HG03575 (cell line): Measurements from ENCODE around the gene TMEM109.

Experiments used
- ATAC-seq: cut with Tn5 transposase; IDR thresholded peaks from one replicate; pipeline ENCODE4 v1.9.1; 2021; ENCODE audit not compliant: unreplicated experiment, insufficient number of reproducible peaks, low FRiP score; ENCODE audit errors: extremely low read depth

The TMEM109 gene

DNA sequence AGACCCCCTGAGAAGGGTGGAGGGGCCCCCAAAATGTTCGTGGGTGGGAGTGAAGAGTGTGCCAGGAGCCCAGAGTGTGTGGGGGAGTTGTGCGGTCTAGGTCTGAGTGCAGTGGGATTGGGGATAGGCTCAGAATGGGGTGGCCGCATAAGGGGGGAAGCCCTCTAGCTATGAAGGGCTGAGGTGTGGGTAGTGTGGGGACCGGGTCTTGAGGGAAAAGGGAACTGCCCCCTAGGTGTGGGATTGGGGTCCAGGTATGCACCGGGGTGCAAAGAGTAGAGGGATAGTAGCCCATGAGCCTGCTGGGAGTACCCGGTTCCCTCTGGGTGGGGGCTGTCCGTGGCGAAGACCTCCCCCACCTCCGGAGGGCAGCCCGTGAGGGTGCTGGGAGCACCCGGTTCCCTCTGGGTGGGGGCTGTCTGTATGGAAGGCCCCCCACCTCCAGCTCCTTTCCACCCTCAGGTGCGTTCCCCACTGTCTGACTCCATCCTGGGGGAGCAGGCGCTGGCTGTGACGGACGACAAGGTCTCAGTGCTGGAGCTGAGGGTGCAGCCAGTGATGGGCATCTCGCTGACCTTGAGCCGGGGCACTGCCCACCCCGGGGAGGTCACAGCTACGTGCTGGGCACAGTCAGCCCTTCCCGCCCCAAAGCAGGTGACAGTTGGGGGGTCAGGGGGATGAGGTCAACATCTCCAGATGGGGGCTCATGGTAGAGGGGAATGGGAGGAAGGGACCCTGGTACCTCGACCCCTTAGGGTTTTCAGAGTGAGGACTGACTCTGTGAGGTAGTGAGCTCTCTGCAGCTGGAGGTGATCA, 21.0 kb downstream of the TMEM109 start:
- ATAC-seq, result no peak

DNA sequence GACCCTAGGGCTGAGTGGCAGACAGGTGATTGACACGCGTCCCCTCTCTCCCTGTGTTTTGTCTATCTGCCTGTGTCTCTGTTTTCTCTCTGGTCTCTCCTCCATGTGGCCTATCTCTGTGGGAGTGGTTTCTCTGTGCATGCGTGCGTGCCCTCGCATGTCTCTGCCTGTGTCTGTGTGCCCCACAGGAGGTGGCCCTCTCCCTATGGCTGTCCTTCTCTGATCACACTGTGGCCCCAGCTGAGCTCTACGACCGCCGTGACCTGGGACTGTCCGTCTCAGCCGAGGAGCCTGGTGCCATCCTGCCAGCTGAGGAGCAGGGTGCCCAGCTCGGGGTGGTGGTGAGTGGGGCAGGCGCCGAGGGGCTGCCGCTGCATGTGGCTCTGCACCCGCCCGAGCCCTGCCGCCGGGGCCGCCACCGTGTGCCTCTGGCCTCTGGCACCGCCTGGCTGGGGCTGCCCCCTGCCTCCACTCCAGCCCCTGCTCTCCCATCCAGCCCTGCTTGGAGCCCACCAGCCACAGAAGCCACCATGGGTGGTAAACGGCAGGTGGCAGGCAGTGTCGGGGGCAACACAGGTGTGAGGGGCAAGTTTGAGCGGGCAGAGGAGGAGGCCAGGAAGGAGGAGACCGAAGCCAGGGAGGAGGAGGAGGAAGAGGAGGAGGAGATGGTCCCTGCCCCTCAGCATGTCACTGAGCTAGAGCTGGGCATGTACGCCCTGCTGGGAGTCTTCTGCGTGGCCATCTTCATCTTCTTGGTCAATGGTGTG, 21.9 kb downstream of the TMEM109 start:
- no peak for ATAC-seq

DNA sequence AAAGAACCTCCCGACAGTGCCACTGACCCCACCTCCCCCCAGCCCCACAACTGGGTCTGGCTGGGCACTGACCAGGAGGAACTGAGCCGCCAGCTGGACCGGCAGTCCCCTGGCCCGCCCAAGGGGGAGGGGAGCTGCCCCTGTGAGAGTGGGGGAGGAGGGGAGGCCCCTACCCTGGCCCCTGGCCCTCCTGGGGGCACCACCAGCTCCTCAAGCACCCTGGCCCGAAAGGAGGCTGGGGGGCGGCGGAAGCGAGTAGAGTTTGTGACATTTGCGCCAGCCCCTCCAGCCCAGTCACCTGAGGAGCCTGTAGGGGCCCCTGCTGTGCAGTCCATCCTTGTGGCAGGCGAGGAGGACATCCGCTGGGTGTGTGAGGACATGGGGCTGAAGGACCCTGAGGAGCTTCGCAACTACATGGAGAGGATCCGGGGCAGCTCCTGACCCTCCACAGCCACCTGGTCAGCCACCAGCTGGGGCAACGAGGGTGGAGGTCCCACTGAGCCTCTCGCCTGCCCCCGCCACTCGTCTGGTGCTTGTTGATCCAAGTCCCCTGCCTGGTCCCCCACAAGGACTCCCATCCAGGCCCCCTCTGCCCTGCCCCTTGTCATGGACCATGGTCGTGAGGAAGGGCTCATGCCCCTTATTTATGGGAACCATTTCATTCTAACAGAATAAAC, 22.6 kb downstream of the TMEM109 start:
- ATAC-seq, result no peak

DNA sequence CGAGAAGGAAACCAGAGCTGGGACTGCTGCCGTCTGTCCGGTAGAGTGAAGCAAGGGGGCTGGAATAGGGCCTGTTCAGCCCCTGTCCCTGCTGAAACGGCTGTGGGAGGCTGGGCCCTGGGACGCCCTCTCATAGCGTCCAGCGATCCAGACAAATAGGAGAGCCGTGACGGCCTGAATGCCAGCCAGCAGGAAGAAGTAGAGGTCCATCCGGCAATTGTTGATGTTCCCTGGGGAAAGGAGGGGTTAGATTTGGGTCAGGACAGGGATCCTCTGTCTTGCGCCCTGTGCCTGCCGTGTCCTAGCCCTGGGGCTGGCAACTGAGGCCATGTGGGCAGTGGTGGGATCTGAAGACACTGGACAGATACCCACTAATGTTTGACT, 23.2 kb downstream of the TMEM109 start:
- ATAC-seq, result no peak

DNA sequence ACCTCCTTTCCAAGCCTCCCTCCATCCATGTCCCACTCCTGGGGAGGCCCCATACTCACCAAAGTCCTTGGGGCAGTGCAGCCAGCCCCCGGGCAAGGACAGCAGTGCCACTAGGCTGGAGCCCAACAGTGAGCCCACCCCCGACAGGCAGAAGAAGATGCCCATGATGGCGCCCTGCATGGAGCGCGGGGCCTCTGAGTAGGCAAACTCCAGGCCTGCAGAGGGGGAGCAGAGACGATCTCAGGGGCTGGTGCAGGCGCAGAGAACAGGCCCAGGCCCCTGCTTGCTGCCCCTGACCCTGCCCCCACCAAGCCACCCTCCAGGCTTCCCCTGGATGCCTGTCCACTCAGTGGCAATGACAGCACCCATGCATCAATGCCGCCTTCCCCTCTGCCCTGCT, 23.9 kb downstream of the TMEM109 start:
- no peak for ATAC-seq

DNA sequence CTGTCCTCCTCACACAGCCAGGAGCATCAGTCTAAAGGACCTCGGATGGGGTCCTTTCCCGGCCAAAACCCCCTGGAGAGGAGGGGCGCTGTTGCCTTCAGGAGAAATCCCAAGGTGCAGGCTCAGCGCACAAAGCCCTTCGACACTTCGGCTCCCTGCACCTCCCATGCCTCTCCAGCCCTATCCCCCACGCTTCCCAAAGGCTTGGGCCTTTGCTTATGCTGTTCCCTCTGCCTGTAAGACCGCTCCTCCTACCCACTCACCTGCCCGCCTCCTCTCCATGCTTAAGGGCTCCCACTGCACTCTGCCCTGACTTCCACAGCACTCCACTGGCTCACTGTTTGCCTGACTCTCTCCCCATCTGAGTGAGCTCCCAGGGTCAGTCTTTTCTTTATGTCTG, 24.5 kb downstream of the TMEM109 start:
- ATAC-seq, result no peak

DNA sequence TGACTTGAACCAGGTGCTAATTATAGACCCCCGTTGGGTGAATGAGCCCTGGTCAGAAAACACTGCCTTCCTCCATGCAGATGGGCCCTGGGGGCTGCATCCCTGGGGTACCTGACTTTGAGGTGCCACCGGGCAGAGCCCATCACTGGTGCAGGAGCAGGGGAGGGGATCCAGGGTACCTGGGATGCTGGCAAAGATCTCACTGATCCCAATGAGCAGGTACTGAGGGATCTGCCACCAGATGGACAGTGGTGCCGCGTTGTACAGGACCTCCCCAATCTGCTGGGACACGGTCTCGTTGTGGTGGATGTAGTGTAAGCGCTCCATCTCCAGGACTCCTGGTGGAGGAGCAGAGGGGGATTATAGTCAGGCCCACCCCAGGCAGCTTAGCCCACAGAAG, 25.3 kb downstream of the TMEM109 start:
- ATAC-seq, result no peak

DNA sequence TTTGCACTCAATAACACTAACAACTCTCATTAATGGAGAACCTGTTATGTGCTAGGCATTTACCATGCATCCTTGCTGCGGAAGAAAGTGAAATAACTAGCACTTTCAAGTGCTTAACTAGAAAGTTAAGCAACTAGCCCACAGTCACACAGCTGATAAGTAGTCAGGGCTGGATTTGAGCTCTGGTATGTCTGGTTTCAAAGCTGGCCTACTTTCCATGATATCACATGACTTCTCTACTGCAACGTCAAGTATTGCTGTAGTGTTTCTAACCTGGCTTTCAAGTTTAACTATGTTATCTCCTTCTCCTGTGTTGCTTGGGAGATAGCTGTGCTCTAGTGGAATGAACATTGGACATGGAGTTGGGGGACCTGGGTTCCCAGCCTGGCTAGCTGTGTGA, 25.9 kb downstream of the TMEM109 start:
- no peak for ATAC-seq

DNA sequence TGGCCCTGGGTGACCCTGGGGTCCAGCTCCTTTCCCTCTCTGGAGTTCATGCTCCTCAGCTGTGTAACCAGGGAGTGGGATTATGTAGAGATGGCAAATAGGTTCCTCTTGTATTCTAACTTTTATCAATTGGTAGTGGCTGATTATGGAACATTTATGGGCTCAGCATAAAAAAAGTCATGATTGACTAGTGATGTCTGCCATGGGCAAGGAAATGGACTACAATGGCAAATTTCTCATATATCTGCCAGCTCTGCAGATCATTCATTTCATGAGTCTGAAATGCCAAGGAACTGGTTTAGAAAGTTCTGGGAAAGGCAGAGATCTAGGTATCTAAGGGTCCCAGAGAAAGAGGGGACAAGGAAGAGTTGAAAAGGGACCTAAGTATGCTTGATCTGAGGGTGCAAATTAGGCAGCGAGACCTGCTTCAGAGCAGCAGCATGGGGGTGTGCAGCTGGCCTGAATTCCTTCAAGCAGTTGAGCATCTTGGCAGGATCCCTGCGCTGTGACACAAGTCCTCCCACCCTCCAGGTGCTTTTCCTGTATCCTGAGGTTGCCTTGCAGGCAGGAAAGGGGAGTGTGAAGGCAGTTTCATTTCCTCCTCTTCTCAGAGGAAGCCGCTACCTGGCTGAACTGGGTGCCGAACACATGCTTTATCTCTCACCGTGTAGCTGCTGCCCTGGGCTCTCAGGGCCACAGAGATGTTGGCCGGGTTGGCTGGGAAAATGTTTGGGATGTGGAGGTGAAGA, 27.6 kb downstream of the TMEM109 start:
- no peak for ATAC-seq

DNA sequence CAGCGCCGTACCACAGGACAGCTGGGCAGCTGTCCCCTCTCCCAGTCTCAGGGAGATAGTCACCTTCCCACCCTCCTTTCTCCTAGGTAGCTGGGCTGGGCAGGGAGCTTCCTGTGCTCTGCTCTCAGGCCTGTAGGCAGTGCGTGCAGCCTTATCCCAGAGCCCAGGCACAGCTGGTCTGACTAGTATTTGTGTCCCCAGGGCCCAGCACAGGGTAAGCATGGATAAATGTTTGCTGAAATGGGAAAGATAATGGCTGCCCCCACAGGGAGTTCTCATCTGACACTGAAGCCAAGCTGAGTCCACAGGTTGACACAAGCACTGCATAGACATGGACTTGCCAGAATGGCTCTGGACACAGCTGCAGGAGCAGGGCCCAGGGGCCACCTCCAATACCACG, 28.3 kb downstream of the TMEM109 start:
- ATAC-seq, result no peak

DNA sequence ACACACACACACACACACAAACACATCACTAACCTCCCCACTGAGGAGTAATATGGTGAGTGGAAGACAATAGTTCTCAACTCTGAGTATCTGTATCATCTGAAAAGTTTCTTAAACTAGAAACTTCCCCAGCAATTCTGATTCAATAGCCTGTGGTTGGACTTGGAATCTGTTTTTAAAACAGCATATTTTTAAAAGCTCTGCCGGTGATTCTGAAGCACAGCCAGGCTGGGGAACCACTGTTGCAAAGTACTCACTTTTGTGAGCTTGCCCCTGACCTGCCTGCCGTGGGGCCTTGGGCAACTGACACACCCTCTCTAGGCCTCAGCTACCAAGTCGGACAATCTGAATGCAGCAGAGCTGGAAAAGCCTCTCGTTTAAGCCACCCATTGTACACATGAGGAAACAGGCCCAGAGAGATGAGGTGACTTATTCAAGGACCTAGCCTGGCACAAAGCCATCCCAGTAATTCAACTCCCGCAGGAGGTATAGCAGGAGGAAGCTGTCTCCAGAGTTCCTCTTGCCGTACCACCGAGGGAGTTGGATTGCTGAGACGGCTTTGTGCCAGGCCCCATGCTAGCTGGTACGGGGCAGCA, 29.1 kb downstream of the TMEM109 start:
- ATAC-seq, result no peak

DNA sequence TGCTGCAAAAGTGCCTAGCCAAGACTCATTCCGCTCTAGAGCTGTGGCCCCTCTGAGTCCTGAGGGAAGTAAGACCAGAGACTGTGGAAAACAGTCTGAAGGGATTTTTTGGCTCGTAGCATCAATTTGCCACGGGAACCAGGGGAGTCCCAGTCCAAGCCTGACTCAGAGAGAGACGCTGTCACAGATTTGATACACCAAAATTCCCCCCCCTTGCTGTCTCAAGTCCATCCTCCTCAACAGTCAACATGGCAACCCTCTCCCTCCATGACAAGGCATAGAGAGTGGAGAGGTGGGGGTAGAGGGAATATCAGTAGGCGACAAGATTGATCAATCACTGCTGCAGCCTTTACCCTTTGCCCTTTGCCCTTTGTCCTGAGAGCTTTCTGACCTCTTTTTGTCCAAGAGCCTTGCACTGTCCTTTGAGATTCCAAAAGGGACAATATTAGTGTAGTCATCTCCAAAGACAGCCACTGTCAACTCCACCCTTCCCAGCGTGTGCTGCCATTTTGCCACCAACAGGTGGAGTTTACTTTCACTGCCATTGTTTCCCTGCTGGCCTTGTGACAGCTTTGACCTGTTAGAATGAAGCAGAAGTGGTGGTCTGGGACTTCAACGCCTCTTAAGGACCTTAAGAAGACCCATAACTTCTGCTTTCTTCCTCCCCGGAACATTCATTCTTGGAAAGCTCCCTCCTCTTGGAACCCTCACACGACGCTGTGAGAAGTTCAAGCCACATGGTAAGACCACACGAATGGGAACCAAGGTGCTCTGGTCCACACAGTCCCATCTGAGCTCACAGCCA, 30.7 kb downstream of the TMEM109 start:
- no peak for ATAC-seq

DNA sequence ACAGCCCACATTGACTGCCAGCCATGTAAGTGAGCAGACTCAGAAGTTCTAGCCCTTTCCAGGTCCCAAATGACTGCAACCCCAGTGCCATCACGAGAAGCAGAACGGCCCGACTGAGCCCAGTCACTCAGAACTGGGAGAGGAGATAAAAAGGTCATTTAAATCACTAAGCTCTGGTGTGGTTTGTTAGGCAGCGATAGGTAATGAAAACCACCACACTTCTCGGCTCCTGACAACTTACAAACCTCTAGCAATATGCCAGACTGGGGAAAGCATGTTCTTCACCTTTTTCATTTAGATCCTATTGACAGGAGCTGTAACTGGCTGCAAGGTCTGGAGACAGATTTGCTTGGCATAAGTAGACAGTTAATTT, 31.3 kb downstream of the TMEM109 start:
- ATAC-seq, result no peak

DNA sequence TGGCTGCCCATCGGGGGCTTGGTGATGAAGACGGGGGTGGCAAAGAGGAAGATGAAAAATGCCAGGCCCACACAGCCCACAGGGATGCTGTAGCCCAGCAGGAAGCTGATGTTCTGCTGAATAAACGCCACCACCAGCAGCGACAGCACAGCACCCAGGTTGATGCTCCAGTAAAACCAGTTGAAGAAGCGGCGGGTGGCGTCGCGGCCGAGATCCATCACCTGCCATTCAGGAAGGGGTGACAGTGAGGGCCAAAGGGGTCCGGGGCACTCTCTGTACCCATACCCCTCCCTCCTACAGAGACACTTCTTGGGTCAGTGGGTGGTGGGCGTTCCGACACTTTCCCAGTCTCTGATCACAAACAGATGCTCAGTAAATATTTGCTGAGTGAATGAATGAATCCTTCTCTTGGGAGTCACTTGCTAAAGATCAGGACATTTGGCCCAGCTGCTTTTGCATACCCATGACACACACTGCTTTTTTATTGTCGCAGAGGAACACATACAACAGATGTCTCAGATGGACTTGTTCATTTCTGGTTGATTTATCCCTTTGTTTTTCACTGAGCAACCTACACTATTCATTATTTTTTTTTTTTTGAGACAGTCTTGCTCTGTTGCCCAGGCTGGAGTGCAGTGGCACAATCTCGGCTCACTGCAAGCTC, 32.8 kb downstream of the TMEM109 start:
- no peak for ATAC-seq

DNA sequence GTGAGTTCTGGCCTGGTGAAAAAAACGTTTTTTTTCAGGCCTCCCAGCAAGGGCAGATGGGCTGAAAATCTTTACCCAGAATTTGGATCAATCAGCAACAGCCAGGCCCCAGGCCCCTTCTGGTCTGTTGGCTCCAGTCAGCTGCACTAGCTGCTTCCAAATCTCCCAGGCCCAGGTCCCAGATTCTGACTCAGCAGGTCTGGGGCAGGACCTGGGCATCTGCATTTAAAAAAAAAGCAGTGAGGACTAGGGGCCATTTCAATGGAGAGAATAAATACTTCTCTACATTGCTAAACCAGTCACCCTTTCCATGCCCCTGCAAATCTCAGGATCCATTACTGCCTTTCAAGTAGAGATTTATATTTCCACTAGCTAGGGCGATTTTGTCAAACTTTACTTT, 33.7 kb downstream of the TMEM109 start:
- ATAC-seq, result no peak

DNA sequence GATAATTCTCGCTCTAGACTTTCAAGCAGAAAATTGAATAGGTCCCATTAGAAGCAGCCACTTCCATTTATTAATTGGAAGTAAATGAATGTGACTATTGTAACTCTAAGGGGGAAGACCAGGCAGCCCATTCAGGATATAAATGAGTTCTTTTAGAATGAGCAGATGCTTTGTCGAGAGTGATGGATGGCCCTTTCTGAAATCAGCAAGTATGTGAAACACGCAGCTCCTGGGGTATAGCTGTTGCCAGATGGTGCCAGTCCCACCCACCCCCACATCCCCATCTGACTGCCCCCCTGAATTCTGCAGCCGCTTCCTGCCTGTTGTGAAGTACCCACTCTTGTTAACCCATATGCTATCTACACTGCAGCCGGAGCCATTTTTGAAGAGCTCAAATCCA, 34.3 kb downstream of the TMEM109 start:
- no peak for ATAC-seq

DNA sequence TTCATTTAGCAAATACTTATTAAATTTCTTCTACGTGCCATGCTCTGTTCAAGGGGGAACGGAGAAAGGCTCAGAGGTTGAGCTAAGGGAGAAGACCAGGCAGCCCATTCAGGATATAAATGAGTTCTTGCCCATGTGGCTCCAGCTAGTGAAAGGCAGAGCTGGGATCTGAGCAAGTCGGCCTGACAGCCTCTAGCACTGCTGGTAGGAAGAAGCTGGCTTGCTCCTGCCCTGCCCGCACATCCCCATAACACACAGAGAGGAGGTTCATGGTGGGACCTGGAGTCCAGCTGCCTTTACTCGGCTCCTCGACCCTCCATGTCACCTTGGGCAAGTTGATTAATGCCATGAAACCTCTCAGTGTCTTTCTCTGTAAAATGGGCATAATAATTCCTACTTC, 36.1 kb downstream of the TMEM109 start:
- no peak for ATAC-seq
